ENCODE results near the gene TAF15. TPM values are rescaled to one million over a fixed set of nuclear protein-coding genes. Genes with fewer than 3 reads are reported as not detected.

The TAF15 gene
- total and polyA plus RNA-seq, 2 of the 13 experiments (the other 11 are each of a cell fraction or from before 2014, with no cell fraction given): 25.2 to 26.5 TPM

GRCh38 chr17:35808962-35809854 lies at the start of gene TAF15 (continued):
- no peak for TF ChIP-seq ZNF275 (CRISPR knock-in tag; IDR thresholded peaks at IDR 0.05; ENCODE audit: borderline replicate concordance)
- no peak for TF ChIP-seq HDAC6 (IDR thresholded peaks at IDR 0.05; ENCODE audit: low read depth, low read length)
- TF ChIP-seq ZNF350 (CRISPR knock-in tag; IDR thresholded peaks at IDR 0.05; ENCODE audit: borderline replicate concordance, low read depth): peak; percentile 84; the same call in 1 of the 2 replicates
- peak; percentile 61; the same call in 1 of the 2 replicates for TF ChIP-seq TFE3 (CRISPR knock-in tag; IDR thresholded peaks at IDR 0.05)
- peak; percentile 48 for TF ChIP-seq STAG1 (CRISPR knock-in tag; IDR thresholded peaks at IDR 0.05)
- TF ChIP-seq MTF2 (CRISPR knock-in tag; IDR thresholded peaks at IDR 0.05; ENCODE audit: borderline replicate concordance): no peak; the same call in 1 of the 2 replicates
- TF ChIP-seq HNRNPL (IDR thresholded peaks at IDR 0.05; ENCODE audit: low read depth, low read length): 0 out of 2 replicates have a peak, but pooled peaks have one; percentile 57
- TF ChIP-seq ZC3H13 (CRISPR knock-in tag; IDR thresholded peaks at IDR 0.05): peak; percentile 67
- peak; percentile 93 for TF ChIP-seq ZNF563 (CRISPR knock-in tag; IDR thresholded peaks at IDR 0.05)
- peak; percentile 84; the same call in 1 of the 2 replicates for TF ChIP-seq REL (CRISPR knock-in tag; conservative IDR thresholded peaks at IDR 0.05)
- TF ChIP-seq ZSCAN22 (CRISPR knock-in tag; IDR thresholded peaks at IDR 0.05): no peak
- peak; percentile 28 for TF ChIP-seq SKI (IDR thresholded peaks at IDR 0.05; ENCODE audit: partially characterized antibody)
- peak; percentile 70; the same call in 1 of the 2 replicates for TF ChIP-seq ZNF562 (CRISPR knock-in tag; IDR thresholded peaks at IDR 0.05; ENCODE audit: borderline replicate concordance)
- TF ChIP-seq ZNF839 (CRISPR knock-in tag; IDR thresholded peaks at IDR 0.05; ENCODE audit: borderline replicate concordance): no peak
- TF ChIP-seq ZNF556 (CRISPR knock-in tag; IDR thresholded peaks at IDR 0.05; ENCODE audit: borderline replicate concordance): no peak; the same call in 1 of the 2 replicates
- peak; percentile 95 for TF ChIP-seq ZNF883 (CRISPR knock-in tag; IDR thresholded peaks at IDR 0.05; ENCODE audit: not compliant biosample characterization)
- no peak for TF ChIP-seq ZMAT5 (CRISPR knock-in tag; IDR thresholded peaks at IDR 0.05; ENCODE audit: borderline replicate concordance, low read depth)
- TF ChIP-seq ESRRA (CRISPR knock-in tag; IDR thresholded peaks at IDR 0.05; ENCODE audit: low read depth): no peak
- no peak for TF ChIP-seq TBX3 (IDR thresholded peaks at IDR 0.05; ENCODE audit: borderline replicate concordance)
- TF ChIP-seq NR1H2 (CRISPR knock-in tag; IDR thresholded peaks at IDR 0.05; ENCODE audit: borderline replicate concordance, low read depth): no peak
- TF ChIP-seq SMAD9 (CRISPR knock-in tag; IDR thresholded peaks at IDR 0.05): peak; percentile 76; the same call in 1 of the 2 replicates
- TF ChIP-seq RXRA (CRISPR knock-in tag; IDR thresholded peaks at IDR 0.05): peak; percentile 43; the same call in 1 of the 2 replicates
- 0 out of 2 replicates have a peak, but pooled peaks have one; percentile 50 for TF ChIP-seq BCL6 (CRISPR knock-in tag; IDR thresholded peaks at IDR 0.05)
- TF ChIP-seq ZNF572 (CRISPR knock-in tag; IDR thresholded peaks at IDR 0.05): 0 out of 2 replicates have a peak, but pooled peaks have one; percentile 52
- TF ChIP-seq PHF20 (CRISPR knock-in tag; IDR thresholded peaks at IDR 0.05): no peak
- peak; percentile 89; the same call in 1 of the 2 replicates for TF ChIP-seq ZSCAN30 (CRISPR knock-in tag; IDR thresholded peaks at IDR 0.05)
- no peak for TF ChIP-seq ZBTB20 (CRISPR knock-in tag; IDR thresholded peaks at IDR 0.05; ENCODE audit: borderline replicate concordance, low read depth)

All from HepG2 (cell line).